GM12878 (cell line): ENCODE data around the gene TSPYL4. TPM values are rescaled to one million over a fixed set of nuclear protein-coding genes. Genes with fewer than 3 reads are reported as not detected.

Experiments used
- ATF3 ChIP-seq: IDR thresholded peaks from 2 replicates; pipeline ENCODE4 v1.6.1; 2011; ENCODE audit warnings: low read depth, mild to moderate bottlenecking, low read length, moderate library complexity, borderline replicate concordance; ENCODE audit errors: extremely low read depth
- GATAD2B ChIP-seq: fragments of 450-650 bp; conservative IDR thresholded peaks from 2 replicates; pipeline ENCODE4 v1.6.1; 2017; ENCODE audit warnings: low read depth, mild to moderate bottlenecking, moderate library complexity
- HDAC2 ChIP-seq: fragments of 200-600 bp; sonication (generic); IDR thresholded peaks from 2 replicates; pipeline ENCODE4 v1.6.1; 2017
- SIN3A ChIP-seq: IDR thresholded peaks from 2 replicates; pipeline ENCODE4 v1.6.1; 2012; ENCODE audit warnings: low read depth, low read length, improper control_type of control experiment
- SUPT20H ChIP-seq: IDR thresholded peaks from 2 replicates; pipeline ENCODE4 v1.6.1; 2011; ENCODE audit warnings: low read depth, mild to moderate bottlenecking, low read length, moderate library complexity, borderline replicate concordance; ENCODE audit not compliant: control insufficient read depth
- TARDBP ChIP-seq: IDR thresholded peaks from 2 replicates; pipeline ENCODE4 v1.6.1; 2016; ENCODE audit warnings: borderline replicate concordance
- YY1 ChIP-seq: IDR thresholded peaks from 2 replicates; pipeline ENCODE4 v1.6.1; 2011; ENCODE audit warnings: low read depth, mild to moderate bottlenecking, low read length
- ZBTB40 ChIP-seq: fragments of 450-650 bp; IDR thresholded peaks from 2 replicates; pipeline ENCODE4 v1.6.1; 2016; ENCODE audit warnings: mild to moderate bottlenecking, moderate library complexity, borderline replicate concordance
- polyA plus RNA-seq, 11 experiments: library from polyadenylated mRNA; depleted of rRNA in 4 of 11; unstranded in 6 of 11; stranded (reverse) in 5 of 11; fragments of >200 nt; fragmentation: Nextera tagmentation in 4 of 11; fragmentation: Illumina TruSeq in 1 of 11; extraction: Ambion mirVana in 4 of 11; extraction: Trizol in 1 of 11; gene quantifications; 1 replicate in 1 of 11; 2 replicates in 10 of 11; pipeline versions ENCODE4 v1.2.1 to v1.2.3, GENCODE V29; 2011 to 2016; ENCODE audit warnings: inconsistent platforms in 2 of 11, missing spikeins in 2 of 11, low read depth in 1 of 11
- total RNA-seq, 4 experiments: library from RNA; depleted of rRNA in 3 of 4; stranded (reverse); fragments of >200 nt in 3 of 4; fragmentation: Illumina TruSeq in 1 of 4; extraction: Trizol in 1 of 4; gene quantifications; 2 replicates each; pipeline versions ENCODE4 v1.2.1 to v1.2.3, GENCODE V29; 2013 to 2021

Gene TSPYL4
- total and polyA plus RNA-seq, 10 of the 15 experiments (the other 5 are each of a cell fraction or from before 2014, with no cell fraction given) = 1.5 to 27.6 (median 20.0) TPM

GRCh38 chr6:116266803-116267202 lies 12.9 kb upstream of the TSPYL4 start (continued):
- TF ChIP-seq ATF3 (no peak), GATAD2B (no peak), SIN3A (no peak), YY1 (no peak), ZBTB40 (no peak), TARDBP (no peak), HDAC2 (no peak), SUPT20H (no peak)
